SK-N-SH (cell line): ENCODE results near the gene LRRFIP2.

Source experiments
- CHD2 ChIP-seq: fragments of 150-350 bp; IDR thresholded peaks from 2 replicates; pipeline ENCODE4 v1.6.1; 2018; ENCODE audit warnings: low read length; ENCODE audit not compliant: partially characterized antibody
- CTCF ChIP-seq: fragments of 200-600 bp; sonication (generic); IDR thresholded peaks from 2 replicates; pipeline ENCODE4 v1.6.1; 2017; ENCODE audit warnings: antibody characterized with exemption, mild to moderate bottlenecking, moderate library complexity
- FOXJ3 ChIP-seq: sonication (generic); formaldehyde crosslinking; IDR thresholded peaks from 2 replicates; pipeline ENCODE4 v1.5.1; 2020; ENCODE audit warnings: mild to moderate bottlenecking, missing genetic modification reagents
- MAX ChIP-seq: IDR thresholded peaks from 2 replicates; pipeline ENCODE4 v1.4.0; 2012; ENCODE audit warnings: low read depth
- POLR2AphosphoS5 ChIP-seq: IDR thresholded peaks from 2 replicates; pipeline ENCODE4 v1.6.1; 2012; ENCODE audit warnings: low read depth, low read length
- RAD21 ChIP-seq: IDR thresholded peaks from 2 replicates; pipeline ENCODE4 v1.6.1; 2012; ENCODE audit warnings: mild to moderate bottlenecking, low read length
- REST ChIP-seq: IDR thresholded peaks from 2 replicates; pipeline ENCODE4 v1.6.1; 2012; ENCODE audit warnings: mild to moderate bottlenecking, low read depth, low read length, moderate library complexity
- RFX5 ChIP-seq: IDR thresholded peaks from 2 replicates; pipeline ENCODE4 v1.6.1; 2012; ENCODE audit warnings: mild to moderate bottlenecking, improper control_type of control experiment, low read length
- SIN3A ChIP-seq: IDR thresholded peaks from 2 replicates; pipeline ENCODE4 v1.6.1; 2012; ENCODE audit warnings: low read depth, mild to moderate bottlenecking, low read length, moderate library complexity, borderline replicate concordance
- SMC3 ChIP-seq: IDR thresholded peaks from 2 replicates; pipeline ENCODE4 v1.6.1; 2012; ENCODE audit warnings: low read depth, low read length, improper control_type of control experiment
- TAF1 ChIP-seq: IDR thresholded peaks from 2 replicates; pipeline ENCODE4 v1.6.1; 2012; ENCODE audit warnings: low read depth, mild to moderate bottlenecking, low read length, moderate library complexity, borderline replicate concordance
- USF2 ChIP-seq: fragments of 150-350 bp; IDR thresholded peaks from 2 replicates; pipeline ENCODE4 v1.6.1; 2017; ENCODE audit warnings: antibody characterized with exemption, low read length, low read depth, borderline replicate concordance
- YY1 ChIP-seq: IDR thresholded peaks from 2 replicates; pipeline ENCODE4 v1.4.0; 2012; ENCODE audit warnings: low read depth, mild to moderate bottlenecking
- ZBTB33 ChIP-seq: IDR thresholded peaks from 2 replicates; pipeline ENCODE4 v1.4.0; 2012; ENCODE audit warnings: low read depth, borderline replicate concordance

GRCh38 chr3:37117548-37117947 is 56.8 kb downstream of the LRRFIP2 start:
- TF ChIP-seq SIN3A: no peak
- TF ChIP-seq RAD21: no peak
- no peak for TF ChIP-seq SMC3
- no peak for TF ChIP-seq POLR2AphosphoS5
- no peak for TF ChIP-seq USF2
- TF ChIP-seq ZBTB33: no peak
- no peak for TF ChIP-seq YY1
- no peak for TF ChIP-seq TAF1
- TF ChIP-seq CHD2: no peak
- no peak for TF ChIP-seq CTCF
- no peak for TF ChIP-seq REST
- no peak for TF ChIP-seq RFX5
- TF ChIP-seq FOXJ3 (CRISPR knock-in tag): no peak
- TF ChIP-seq MAX: no peak
